Breast epithelium (tissue), 4 donors: ENCODE results near the gene SEMA4D. TPM values are rescaled to one million over a fixed set of nuclear protein-coding genes. Genes with fewer than 3 reads are reported as not detected.

ENCODE experiments used
- DNase-seq, 2 donors: peaks; one replicate each; pipeline ENCODE4 v3.0.0-alpha.2; 2019; ENCODE audit warnings: low spot score in 2 of 2
- H3K27ac ChIP-seq, 2 donors: fragments of 200-600 bp; sonication (generic) in 1 of 2; one replicate each; pipeline ENCODE4 v1.5.1; 2016 to 2019; ENCODE audit warnings: mild to moderate bottlenecking in 1 of 2
- H3K27me3 ChIP-seq, 2 donors: fragments of 200-600 bp; sonication (generic) in 1 of 2; one replicate each; pipeline versions ENCODE4 v1.5.1 to v1.6.0; 2017 to 2019; ENCODE audit warnings: control low read depth in 1 of 2, mild to moderate bottlenecking in 1 of 2
- H3K36me3 ChIP-seq: fragments of 200-600 bp; one replicate; pipeline ENCODE4 v1.5.1; 2019
- H3K4me1 ChIP-seq, 2 donors: fragments of 200-600 bp; sonication (generic); one replicate each; pipeline ENCODE4 v1.5.1; 2016 to 2019; ENCODE audit warnings: control low read depth in 1 of 2
- H3K4me3 ChIP-seq, 3 donors: fragments of 200-600 bp; sonication (generic); 1 replicate in 2 of 3; 2 replicates in 1 of 3; pipeline ENCODE4 v1.5.1; 2016 to 2019; ENCODE audit warnings: mild to moderate bottlenecking in 3 of 3, moderate library complexity in 2 of 3
- H3K9me3 ChIP-seq, 2 donors: fragments of 200-600 bp; sonication (generic) in 1 of 2; one replicate each; pipeline ENCODE4 v1.5.1; 2016 to 2019; ENCODE audit warnings: control low read depth in 1 of 2
- POLR2A ChIP-seq: fragments of 450-650 bp; IDR thresholded peaks from one replicate; pipeline ENCODE4 v1.6.1; 2016; ENCODE audit warnings: antibody characterized with exemption, mild to moderate bottlenecking, moderate library complexity
- POLR2AphosphoS5 ChIP-seq, 3 donors: sonication (generic); formaldehyde crosslinking; IDR thresholded peaks; one replicate each; pipeline ENCODE4 v1.6.1; 2017; ENCODE audit warnings: antibody characterized with exemption in 3 of 3
- intact Hi-C: fragments of 100-400 bp; cut with DNase I; formaldehyde crosslinking; loops from one replicate; pipeline ENCODE4 v1.15.1; 2023; ENCODE audit warnings: low total_unique reads
- total RNA-seq, 3 donors: library from RNA; depleted of rRNA; stranded (reverse); fragments of >200 nt; gene quantifications; one replicate each; pipeline ENCODE4 v1.1.0, GENCODE V29; 2016
- TF ChIP-seq, protein P1 (sequence below), 3 donors: fragments of 450-650 bp; IDR thresholded peaks; one replicate each; pipeline ENCODE4 v1.5.1; 2016 to 2017; ENCODE audit warnings: antibody characterized with exemption in 3 of 3, mild to moderate bottlenecking in 3 of 3, moderate library complexity in 3 of 3

Gene SEMA4D
- total RNA-seq, 3 donors from 2014 or later: 9.9 to 24.6 (median 16.1) TPM

DNA sequence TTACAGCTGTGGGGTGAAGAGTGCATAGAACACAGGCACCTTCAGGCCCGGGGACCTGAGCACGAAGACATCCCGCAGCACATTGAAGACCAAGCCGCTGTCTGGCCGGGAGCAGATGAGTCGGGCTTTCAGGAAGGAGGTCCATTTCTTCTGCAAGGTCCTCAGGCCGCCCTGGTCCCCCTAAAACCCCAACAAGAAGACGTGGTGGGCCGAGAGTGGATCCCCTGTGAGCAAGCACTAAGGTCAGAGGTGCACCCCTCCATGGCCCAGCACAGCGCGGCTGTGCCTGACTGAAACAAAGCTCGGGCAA lies 109.1 kb downstream of the SEMA4D start:
- TF ChIP-seq, protein P1, sequence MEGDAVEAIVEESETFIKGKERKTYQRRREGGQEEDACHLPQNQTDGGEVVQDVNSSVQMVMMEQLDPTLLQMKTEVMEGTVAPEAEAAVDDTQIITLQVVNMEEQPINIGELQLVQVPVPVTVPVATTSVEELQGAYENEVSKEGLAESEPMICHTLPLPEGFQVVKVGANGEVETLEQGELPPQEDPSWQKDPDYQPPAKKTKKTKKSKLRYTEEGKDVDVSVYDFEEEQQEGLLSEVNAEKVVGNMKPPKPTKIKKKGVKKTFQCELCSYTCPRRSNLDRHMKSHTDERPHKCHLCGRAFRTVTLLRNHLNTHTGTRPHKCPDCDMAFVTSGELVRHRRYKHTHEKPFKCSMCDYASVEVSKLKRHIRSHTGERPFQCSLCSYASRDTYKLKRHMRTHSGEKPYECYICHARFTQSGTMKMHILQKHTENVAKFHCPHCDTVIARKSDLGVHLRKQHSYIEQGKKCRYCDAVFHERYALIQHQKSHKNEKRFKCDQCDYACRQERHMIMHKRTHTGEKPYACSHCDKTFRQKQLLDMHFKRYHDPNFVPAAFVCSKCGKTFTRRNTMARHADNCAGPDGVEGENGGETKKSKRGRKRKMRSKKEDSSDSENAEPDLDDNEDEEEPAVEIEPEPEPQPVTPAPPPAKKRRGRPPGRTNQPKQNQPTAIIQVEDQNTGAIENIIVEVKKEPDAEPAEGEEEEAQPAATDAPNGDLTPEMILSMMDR (IDR thresholded peaks at IDR 0.05): no peak
- TF ChIP-seq POLR2A: no peak
- TF ChIP-seq POLR2AphosphoS5 (IDR thresholded peaks at IDR 0.05): no peak
- Histone ChIP-seq H3K27ac (peak overlapping the region; percentile 65 to 84), H3K36me3 (no peaks in the 10 kb centered on the region), H3K4me1 (peaks cover 0 to 4% of the 10 kb centered on the region in 2 donors), H3K9me3 (no peaks in the 10 kb centered on the region), H3K4me3 (no peak overlapping the region), H3K27me3 (no peaks in the 10 kb centered on the region)
- no peak for DNase-seq
- intact Hi-C loops: no loop called here

DNA sequence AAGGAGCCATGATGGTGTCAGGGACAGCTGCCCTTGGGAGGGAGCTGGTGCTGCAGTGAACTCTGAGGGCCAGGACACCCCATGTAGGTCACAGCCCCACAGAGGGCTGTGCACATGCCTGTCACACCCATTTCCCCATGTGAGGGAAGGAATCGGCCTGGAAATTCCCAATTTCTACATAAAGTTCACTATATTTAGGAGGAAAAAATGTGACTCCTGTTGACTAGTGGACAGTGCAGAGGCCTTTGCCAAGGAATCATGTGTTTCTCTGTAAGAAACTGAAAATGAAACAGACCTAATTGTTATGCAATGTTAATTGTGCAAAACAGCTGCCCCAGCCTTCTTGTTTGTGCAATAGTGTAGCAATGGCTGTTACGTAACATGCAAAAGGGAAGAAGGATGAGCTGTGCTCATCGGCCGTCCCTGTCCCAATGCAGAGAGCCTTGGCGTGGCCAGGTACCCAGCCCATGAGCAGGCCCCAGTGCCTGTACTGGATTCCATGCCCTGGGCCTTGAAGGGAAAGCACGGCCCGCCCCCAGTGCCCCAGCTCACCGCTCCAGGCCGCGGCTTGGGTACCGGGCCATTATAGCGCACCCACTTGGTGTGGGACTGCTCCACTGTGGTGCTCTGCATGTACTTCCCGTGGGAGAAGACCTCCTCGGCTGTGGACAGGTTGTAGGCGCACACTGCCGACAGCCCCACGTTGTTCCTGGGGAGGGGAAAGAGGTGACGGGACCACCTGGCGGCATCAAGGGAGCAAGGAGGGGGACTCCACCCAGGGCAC lies 109.6 kb downstream of the SEMA4D start:
- Histone ChIP-seq H3K27me3 (no peaks in the 10 kb centered on the region), H3K9me3 (no peaks in the 10 kb centered on the region), H3K27ac (peak overlapping the region; percentile 65 to 84), H3K4me3 (no peak overlapping the region), H3K36me3 (no peaks in the 10 kb centered on the region), H3K4me1 (peaks cover 0 to 4% of the 10 kb centered on the region in 2 donors)
- TF ChIP-seq POLR2A (no peak), POLR2AphosphoS5 (IDR thresholded peaks at IDR 0.05) (peak; percentile 92 to 100 (median 99))
- intact Hi-C loops: no loop called here
- DNase-seq: peak in 1 of 2 donors; percentile 62

DNA sequence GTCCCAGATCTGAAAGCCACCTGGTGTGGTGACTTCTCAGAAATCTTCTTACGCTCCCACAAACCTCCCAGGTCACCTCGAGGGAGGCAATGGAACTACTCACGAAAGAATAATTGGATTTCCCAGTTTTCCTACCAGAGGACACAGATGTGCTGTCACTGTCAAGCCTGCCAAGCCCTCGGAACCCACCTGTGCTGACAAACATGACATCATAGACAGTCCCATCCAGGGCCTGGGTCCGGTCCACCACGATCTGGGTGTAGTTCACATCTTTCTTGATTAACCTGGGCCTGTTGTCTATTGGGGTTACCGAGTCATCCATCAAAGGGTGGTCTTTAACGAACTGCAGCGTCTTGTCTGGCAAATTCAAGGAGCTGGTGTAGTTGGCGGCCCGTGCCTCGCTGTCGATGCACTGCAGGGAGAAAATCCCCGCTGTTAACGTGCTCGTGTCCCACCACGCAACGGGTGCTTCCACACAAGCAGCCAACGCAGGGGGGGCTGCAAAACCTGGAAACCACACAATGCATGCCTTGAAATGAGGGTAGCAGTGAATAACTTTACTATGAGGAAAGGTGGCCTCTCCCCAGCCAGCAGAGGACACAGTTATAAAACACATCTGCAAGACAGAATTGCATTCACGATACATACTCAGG lies 110.6 kb downstream of the SEMA4D start:
- DNase-seq: peak in 1 of 2 donors; percentile 22
- Histone ChIP-seq H3K9me3 (no peaks in the 10 kb centered on the region), H3K36me3 (no peaks in the 10 kb centered on the region), H3K27me3 (no peaks in the 10 kb centered on the region), H3K27ac (peak overlapping the region; percentile 65 to 84), H3K4me3 (no peak overlapping the region), H3K4me1 (peaks cover 0 to 4% of the 10 kb centered on the region in 2 donors)
- intact Hi-C loops: no loop called here
- TF ChIP-seq POLR2AphosphoS5 (IDR thresholded peaks at IDR 0.05): no peak
- TF ChIP-seq, protein P1 (IDR thresholded peaks at IDR 0.05): no peak
- no peak for TF ChIP-seq POLR2A

DNA sequence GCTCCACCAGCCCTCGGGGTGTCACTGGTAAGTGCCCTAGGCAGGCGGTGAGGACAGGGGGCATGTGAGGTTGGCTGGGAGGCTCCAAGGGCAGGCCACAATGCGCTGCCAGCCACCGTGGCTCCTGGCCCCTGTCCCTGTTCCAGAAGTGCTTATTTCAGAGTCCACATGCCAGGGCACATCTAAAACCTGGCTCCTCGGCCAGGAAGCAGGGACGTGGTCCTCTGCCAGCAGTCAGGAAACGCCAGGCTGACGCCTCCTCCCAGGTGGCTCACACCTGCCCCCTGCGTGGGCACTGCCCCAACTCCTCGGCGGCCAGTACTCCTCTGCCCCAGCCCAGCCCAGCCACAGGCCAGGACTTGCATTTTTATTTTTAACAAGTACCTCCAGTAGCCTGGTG lies 111.1 kb downstream of the SEMA4D start:
- Histone ChIP-seq H3K27ac (peak overlapping the region; percentile 65 to 84), H3K36me3 (no peaks in the 10 kb centered on the region), H3K4me1 (peaks cover 0 to 4% of the 10 kb centered on the region in 2 donors), H3K9me3 (no peaks in the 10 kb centered on the region), H3K4me3 (no peak overlapping the region), H3K27me3 (no peaks in the 10 kb centered on the region)
- TF ChIP-seq, protein P1 (IDR thresholded peaks at IDR 0.05): no peak
- no peak for TF ChIP-seq POLR2A
- DNase-seq: peak in 1 of 2 donors; percentile 67
- intact Hi-C loops: no loop called here

DNA sequence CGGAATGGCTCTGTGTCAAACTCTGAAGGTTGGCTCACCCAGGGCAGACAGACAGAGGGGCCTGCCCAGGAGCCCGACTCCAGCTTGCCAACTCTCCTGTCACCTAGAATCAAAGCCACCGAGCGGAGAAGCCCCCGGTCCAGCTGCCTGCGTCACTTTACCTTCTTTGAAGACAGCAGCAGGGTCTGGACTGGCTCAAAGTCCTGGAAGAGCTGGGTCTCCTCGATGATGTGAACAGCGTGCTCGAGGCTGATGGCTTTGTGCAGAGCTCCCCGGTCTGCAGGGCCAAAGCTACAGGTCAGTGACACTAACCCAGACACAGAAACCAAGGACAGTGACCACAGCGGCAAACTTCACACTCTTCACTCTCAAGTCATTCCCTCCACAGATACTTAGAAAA lies 111.7 kb downstream of the SEMA4D start:
- TF ChIP-seq, protein P1 (IDR thresholded peaks at IDR 0.05): no peak
- TF ChIP-seq POLR2AphosphoS5 (IDR thresholded peaks at IDR 0.05) (no peak), POLR2A (no peak)
- Histone ChIP-seq H3K27me3 (no peaks in the 10 kb centered on the region), H3K4me3 (no peak overlapping the region), H3K9me3 (no peaks in the 10 kb centered on the region), H3K36me3 (no peaks in the 10 kb centered on the region), H3K4me1 (peaks cover 0 to 4% of the 10 kb centered on the region in 2 donors), H3K27ac (peak overlapping the region; percentile 65 to 84)
- intact Hi-C loops: no loop called here
- DNase-seq: no peak
